ENCODE data around the gene SF3B2. TPM values are rescaled to one million over a fixed set of nuclear protein-coding genes. Genes with fewer than 3 reads are reported as not detected.

The SF3B2 gene
- total RNA-seq, 4 donors from 2014 or later, result 148 to 216 (median 156) TPM

- DNase-seq (ENCODE audit: low spot score in 2 of 2), result no peak
- WGBS, 2 donors, result 67 to 70% methylated on average over 6 of the region's 7 CpGs
Measured at GRCh38 chr11:66013762-66014100, 38.4 kb upstream of the SF3B2 start.

GRCh38 chr11:66014804-66015453 lies 37.2 kb upstream of the SF3B2 start:
- TF ChIP-seq EP300 (IDR thresholded peaks at IDR 0.05) (no peak), CTCF (IDR thresholded peaks at IDR 0.05) (no peak), POLR2A (IDR thresholded peaks at IDR 0.05) (no peak)
- H3K27me3 ChIP-seq, result peaks cover 0 to 21% of the 10 kb centered on the region in 2 donors
- H3K27ac ChIP-seq, result no peak overlapping the region
- 75 to 89% methylated on average over 6 of the region's 6 CpGs for WGBS, 2 donors
- no peaks in the 10 kb centered on the region for H3K36me3 ChIP-seq
- H3K9me3 ChIP-seq, result no peaks in the 10 kb centered on the region
- no peak overlapping the region for H3K4me3 ChIP-seq
- peaks cover 0 to 11% (median 7%) of the 10 kb centered on the region in 4 donors for H3K4me1 ChIP-seq
- no peak for DNase-seq (ENCODE audit: low spot score in 2 of 2)

More at GRCh38 chr11:66013762-66014100, 38.4 kb upstream of the SF3B2 start:
- H3K27me3 ChIP-seq, result peaks cover 0 to 21% of the 10 kb centered on the region in 2 donors
- H3K4me3 ChIP-seq, result no peak overlapping the region
- no peaks in the 10 kb centered on the region for H3K9me3 ChIP-seq
- H3K36me3 ChIP-seq, result no peaks in the 10 kb centered on the region
- peaks cover 0 to 11% (median 7%) of the 10 kb centered on the region in 4 donors for H3K4me1 ChIP-seq
- no peak for TF ChIP-seq EP300 (IDR thresholded peaks at IDR 0.05)
- TF ChIP-seq CTCF (IDR thresholded peaks at IDR 0.05), result no peak
- TF ChIP-seq POLR2A (IDR thresholded peaks at IDR 0.05), result no peak
- H3K27ac ChIP-seq, result no peak overlapping the region

GRCh38 chr11:66015454-66015881 lies 36.7 kb upstream of the SF3B2 start:
- DNase-seq (ENCODE audit: low spot score in 2 of 2), result no peak
- no peak for TF ChIP-seq CTCF (IDR thresholded peaks at IDR 0.05)
- TF ChIP-seq POLR2A (IDR thresholded peaks at IDR 0.05), result no peak
- TF ChIP-seq EP300 (IDR thresholded peaks at IDR 0.05), result no peak
- no peak overlapping the region for H3K4me3 ChIP-seq
- H3K27ac ChIP-seq, result no peak overlapping the region
- WGBS, 2 donors, result 46 to 53% methylated on average over 5 to 7 of the region's 7 CpGs
- H3K4me1 ChIP-seq, result peaks cover 0 to 11% (median 7%) of the 10 kb centered on the region in 4 donors
- H3K27me3 ChIP-seq, result peaks cover 0 to 21% of the 10 kb centered on the region in 2 donors
- no peaks in the 10 kb centered on the region for H3K36me3 ChIP-seq
- H3K9me3 ChIP-seq, result no peaks in the 10 kb centered on the region

GRCh38 chr11:66015936-66016792 lies 36.0 kb upstream of the SF3B2 start:
- H3K9me3 ChIP-seq, result no peaks in the 10 kb centered on the region
- no peak overlapping the region for H3K4me3 ChIP-seq
- no peaks in the 10 kb centered on the region for H3K36me3 ChIP-seq
- peaks cover 0 to 21% of the 10 kb centered on the region in 2 donors for H3K27me3 ChIP-seq
- WGBS, 2 donors, result 72 to 79% methylated on average over 16 to 18 of the region's 18 CpGs
- TF ChIP-seq EP300 (IDR thresholded peaks at IDR 0.05), result no peak
- TF ChIP-seq CTCF (IDR thresholded peaks at IDR 0.05), result no peak
- no peak for TF ChIP-seq POLR2A (IDR thresholded peaks at IDR 0.05)
- peaks cover 0 to 13% (median 7%) of the 10 kb centered on the region in 4 donors for H3K4me1 ChIP-seq
- DNase-seq (ENCODE audit: low spot score in 2 of 2), result no peak
- no peak overlapping the region for H3K27ac ChIP-seq

- H3K36me3 ChIP-seq, result no peaks in the 10 kb centered on the region
- TF ChIP-seq POLR2A (IDR thresholded peaks at IDR 0.05), result no peak
- no peak for TF ChIP-seq EP300 (IDR thresholded peaks at IDR 0.05)
- TF ChIP-seq CTCF (IDR thresholded peaks at IDR 0.05), result no peak
- H3K4me3 ChIP-seq, result no peak overlapping the region
- peaks cover 0 to 11% (median 4%) of the 10 kb centered on the region in 4 donors for H3K4me1 ChIP-seq
- H3K27ac ChIP-seq, result no peak overlapping the region
- 89 to 95% methylated on average over 9 to 10 of the region's 10 CpGs for WGBS, 2 donors
- peaks cover 0 to 20% of the 10 kb centered on the region in 2 donors for H3K27me3 ChIP-seq
- H3K9me3 ChIP-seq, result no peaks in the 10 kb centered on the region
- DNase-seq (ENCODE audit: low spot score in 2 of 2), result no peak
Measured at GRCh38 chr11:66016793-66017177, 35.4 kb upstream of the SF3B2 start.

All from tibial nerve (tissue), 4 donors.